Heart left ventricle (tissue), 16 donors: ENCODE measurements around the gene VAMP3. TPM values are rescaled to one million over a fixed set of nuclear protein-coding genes. Genes with fewer than 3 reads are reported as not detected.

ENCODE experiments used
- ATAC-seq, 4 donors: fragments of 200-7000 bp; cut with Tn5 transposase; one replicate each; pipeline ENCODE4 v1.9.1; 2020 to 2022; ENCODE audit warnings: moderate library complexity in 4 of 4, mild to moderate bottlenecking in 3 of 4, moderate number of reproducible peaks in 1 of 4
- DNase-seq, 5 donors: peaks; one replicate each; pipeline ENCODE4 v3.0.0-alpha.2; 2020
- H3K27ac ChIP-seq, 12 donors: fragments of 200-600 bp; sonication (generic) in 4 of 12; one replicate each; pipeline versions ENCODE4 v1.5.0 to v1.8.0; 2016 to 2022; ENCODE audit warnings: mild to moderate bottlenecking in 2 of 12
- H3K27me3 ChIP-seq, 9 donors: fragments of 200-600 bp; sonication (generic) in 2 of 9; one replicate each; pipeline versions ENCODE4 v1.5.1 to v1.8.0; 2016 to 2022; ENCODE audit warnings: mild to moderate bottlenecking in 3 of 9
- H3K36me3 ChIP-seq, 9 donors: fragments of 200-600 bp; sonication (generic) in 2 of 9; one replicate each; pipeline versions ENCODE4 v1.5.0 to v1.8.0; 2018 to 2022; ENCODE audit warnings: mild to moderate bottlenecking in 2 of 9
- H3K4me1 ChIP-seq, 12 donors: fragments of 200-600 bp; sonication (generic) in 4 of 12; one replicate each; pipeline versions ENCODE4 v1.5.0 to v1.8.0; 2016 to 2022; ENCODE audit warnings: mild to moderate bottlenecking in 3 of 12
- H3K4me3 ChIP-seq, 12 donors: fragments of 200-600 bp; sonication (generic) in 4 of 12; one replicate each; pipeline versions ENCODE4 v1.5.0 to v1.8.0; 2017 to 2022; ENCODE audit warnings: mild to moderate bottlenecking in 9 of 12, moderate library complexity in 4 of 12
- H3K9me3 ChIP-seq, 12 donors: fragments of 200-600 bp; sonication (generic) in 4 of 12; one replicate each; pipeline versions ENCODE4 v1.5.0 to v1.8.0; 2016 to 2022; ENCODE audit warnings: mild to moderate bottlenecking in 1 of 12
- CTCF ChIP-seq, 12 donors: fragments of 200-600 bp; sonication (generic) in 4 of 12; IDR thresholded peaks; one replicate each; pipeline versions ENCODE4 v1.5.0 to v1.8.0; 2018 to 2022; ENCODE audit warnings: antibody characterized with exemption in 12 of 12, mild to moderate bottlenecking in 5 of 12
- POLR2A ChIP-seq, 2 donors: fragments of 450-650 bp; IDR thresholded peaks; one replicate each; pipeline ENCODE4 v1.6.1; 2017; ENCODE audit warnings: antibody characterized with exemption in 2 of 2, mild to moderate bottlenecking in 2 of 2, moderate library complexity in 2 of 2
- WGBS, 4 donors: extraction: QIAGEN DNeasy Blood & Tissue Kit in 2 of 4; methylation state at CpG; one replicate each; pipeline versions ENCODE4 v1.1.5 to v1.1.7; 2013 to 2018; 5-methylcytosine and 5-hydroxymethylcytosine counted together
- intact Hi-C, 10 donors: fragments of 100-400 bp; cut with DNase I; formaldehyde crosslinking; loops; one replicate each; pipeline versions ENCODE4 v1.11.1 to v1.14.2; 2022
- polyA plus RNA-seq, 2 donors: library from polyadenylated mRNA; stranded (reverse); fragments of 200-250 nt; gene quantifications; one replicate each; pipeline ENCODE4 v1.2.3, GENCODE V29; 2013
- total RNA-seq, 9 donors: library from RNA; depleted of rRNA in 2 of 9; stranded (reverse); fragments of >200 nt in 2 of 9; fragmentation: NEBNext Ultra II Directional in 3 of 9; extraction: Animal tissue kit (Norgen Biotek cat#: 25700) in 3 of 9; gene quantifications; one replicate each; pipeline versions ENCODE4 v1.1.0 to v1.2.4, GENCODE V29; 2016 to 2023
- donor health status: ischemic (EF 13 %, LVEDD 7.1; RV severe dilation, severe dysfunction).
- donor health status: healthy with polysubstance abuse.
- donor health status: DM: no; HTN: yes; CAD: no.
- donor health status: DM: no; HTN: no; CAD: no.
- donor health status: ischemic (EF 25% LVEDD 6.9; RV normal size, moderate dysfunction).
- donor health status: ischemic (EF 25% LVEDD 5.7; RV mildly dilated, moderate dysfunction).
- donor health status: healthy.
- donor health status: DM: yes; HTN: yes; CAD: no.
- donor health status: ischemic (EF 35%, LVEDD 5.7; RV mildly dilated, moderate dysfunction).
- donor health status: nonischemic (EF 11% LVEDD 7.7; RV severe dilation, severe dysfunction).
- donor health status: DM: yes; HTN: yes; CAD: no.
- donor health status: PGD.
- donor health status: ischemic (EF 29% LVEDD 5.4; RV normal size, mild dysfunction).
- donor health status: nonischemic (EF 23%, LVEDD 6.1; RV moderate dilation, normal function).

Gene VAMP3
- total and polyA plus RNA-seq, 11 donors, result 40.2 to 100 (median 70.9) TPM

GRCh38 chr1:7783178-7783711 lies 12.1 kb downstream of the VAMP3 start:
- Histone ChIP-seq H3K9me3 (no peaks in the 10 kb centered on the region), H3K4me1 (peaks cover 0 to 54% (median 32%) of the 10 kb centered on the region in 12 donors), H3K36me3 (peaks cover 0 to 64% (median 45%) of the 10 kb centered on the region in 9 donors), H3K27me3 (no peaks in the 10 kb centered on the region), H3K4me3 (peak overlapping the region; percentile 12 to 97 (median 68)), H3K27ac (peak overlapping the region; percentile 41 to 99 (median 90))
- peak; percentile 37 to 80 (median 69) for ATAC-seq
- DNase-seq, result peak; percentile 73 to 87 (median 85)
- 0 to 3% (median 2%) methylated on average over 21 to 34 of the region's 34 CpGs for WGBS, 4 donors
- intact Hi-C loops, result no loop called here
- no peak for TF ChIP-seq POLR2A (IDR thresholded peaks at IDR 0.05)
- TF ChIP-seq CTCF (IDR thresholded peaks at IDR 0.05), result no peak

GRCh38 chr1:7783826-7784491 lies 12.9 kb downstream of the VAMP3 start, which contains the start of gene PER3:
TSS of gene PER3 (plus strand) at chr1:7784291. CDS start at chr1:7784878, 587 bp downstream.
- intact Hi-C loops, result no loop called here
- 0 to 1% (median 1%) methylated on average over 15 to 90 of the region's 90 CpGs; no CpG with 5 or more reads in 1 of the 4 donors for WGBS, 4 donors
- no peaks in the 10 kb centered on the region for H3K9me3 ChIP-seq
- ATAC-seq (peak; percentile 95 to 97 (median 96)), DNase-seq (peak; percentile 98 to 99 (median 98))
- peaks cover 0 to 54% (median 33%) of the 10 kb centered on the region in 12 donors for H3K4me1 ChIP-seq
- H3K27me3 ChIP-seq, result no peaks in the 10 kb centered on the region
- TF ChIP-seq POLR2A (IDR thresholded peaks at IDR 0.05), result peak in 1 of 2 donors; percentile 25
- no peak for TF ChIP-seq CTCF (IDR thresholded peaks at IDR 0.05)
- H3K27ac ChIP-seq, result peak within 1 kb of the TSS; percentile 73 to 99 (median 96)
- H3K36me3 ChIP-seq, result peaks cover 0 to 64% (median 45%) of the 10 kb centered on the region in 9 donors
- peak within 1 kb of the TSS; percentile 52 to 97 (median 76) for H3K4me3 ChIP-seq

GRCh38 chr1:7784492-7785071 lies 13.5 kb downstream of the VAMP3 start:
- H3K27ac ChIP-seq, result peak overlapping the region; percentile 73 to 99 (median 96)
- H3K4me3 ChIP-seq, result peak overlapping the region; percentile 52 to 97 (median 76)
- peak in 4 of 5 donors; percentile 52 to 72 (median 62) for DNase-seq
- intact Hi-C loops, result no loop called here
- peaks cover 0 to 54% (median 33%) of the 10 kb centered on the region in 12 donors for H3K4me1 ChIP-seq
- TF ChIP-seq CTCF (IDR thresholded peaks at IDR 0.05), result no peak
- TF ChIP-seq POLR2A (IDR thresholded peaks at IDR 0.05), result no peak
- peak in 3 of 4 donors; percentile 3 to 6 (median 4) for ATAC-seq
- H3K27me3 ChIP-seq, result no peaks in the 10 kb centered on the region
- WGBS, 4 donors, result 15 to 57% (median 32%) methylated on average over 25 to 52 of the region's 52 CpGs
- H3K36me3 ChIP-seq, result peaks cover 0 to 64% (median 44%) of the 10 kb centered on the region in 9 donors
- no peaks in the 10 kb centered on the region for H3K9me3 ChIP-seq

- H3K4me1 ChIP-seq, result peaks cover 0 to 54% (median 33%) of the 10 kb centered on the region in 12 donors
These were observed 14.0 kb downstream of the VAMP3 start for GRCh38 chr1:7785108-7785507.

More at GRCh38 chr1:7785108-7785507, 14.0 kb downstream of the VAMP3 start:
- Histone ChIP-seq H3K4me3 (peak overlapping the region in 11 of 12 donors; percentile 60 to 97 (median 78)), H3K36me3 (peaks cover 0 to 64% (median 44%) of the 10 kb centered on the region in 9 donors), H3K27me3 (no peaks in the 10 kb centered on the region), H3K27ac (peak overlapping the region in 10 of 12 donors; percentile 87 to 99 (median 96)), H3K9me3 (peaks cover 0 to 4% (median 0%) of the 10 kb centered on the region in 12 donors)
- no peak for ATAC-seq
- intact Hi-C loops, result no loop called here
- WGBS, 4 donors, result 79 to 86% (median 83%) methylated on average over 7 of the region's 7 CpGs
- TF ChIP-seq POLR2A (IDR thresholded peaks at IDR 0.05) (no peak), CTCF (IDR thresholded peaks at IDR 0.05) (no peak)
- no peak for DNase-seq
